NCI-H82 treated with DMSO at 0.1 percent for 48 hours (cell line): ENCODE data around the gene SLC4A5.
A peak's percentile ranks its signal among the peaks of the same experiment; 100 is the strongest.

Experiments
- DNase-seq: peaks from one replicate; lab custom pipeline; 2025; ENCODE audit not compliant: unreplicated experiment; lab: John Stamatoyannopoulos, UW

Gene SLC4A5, protein sequence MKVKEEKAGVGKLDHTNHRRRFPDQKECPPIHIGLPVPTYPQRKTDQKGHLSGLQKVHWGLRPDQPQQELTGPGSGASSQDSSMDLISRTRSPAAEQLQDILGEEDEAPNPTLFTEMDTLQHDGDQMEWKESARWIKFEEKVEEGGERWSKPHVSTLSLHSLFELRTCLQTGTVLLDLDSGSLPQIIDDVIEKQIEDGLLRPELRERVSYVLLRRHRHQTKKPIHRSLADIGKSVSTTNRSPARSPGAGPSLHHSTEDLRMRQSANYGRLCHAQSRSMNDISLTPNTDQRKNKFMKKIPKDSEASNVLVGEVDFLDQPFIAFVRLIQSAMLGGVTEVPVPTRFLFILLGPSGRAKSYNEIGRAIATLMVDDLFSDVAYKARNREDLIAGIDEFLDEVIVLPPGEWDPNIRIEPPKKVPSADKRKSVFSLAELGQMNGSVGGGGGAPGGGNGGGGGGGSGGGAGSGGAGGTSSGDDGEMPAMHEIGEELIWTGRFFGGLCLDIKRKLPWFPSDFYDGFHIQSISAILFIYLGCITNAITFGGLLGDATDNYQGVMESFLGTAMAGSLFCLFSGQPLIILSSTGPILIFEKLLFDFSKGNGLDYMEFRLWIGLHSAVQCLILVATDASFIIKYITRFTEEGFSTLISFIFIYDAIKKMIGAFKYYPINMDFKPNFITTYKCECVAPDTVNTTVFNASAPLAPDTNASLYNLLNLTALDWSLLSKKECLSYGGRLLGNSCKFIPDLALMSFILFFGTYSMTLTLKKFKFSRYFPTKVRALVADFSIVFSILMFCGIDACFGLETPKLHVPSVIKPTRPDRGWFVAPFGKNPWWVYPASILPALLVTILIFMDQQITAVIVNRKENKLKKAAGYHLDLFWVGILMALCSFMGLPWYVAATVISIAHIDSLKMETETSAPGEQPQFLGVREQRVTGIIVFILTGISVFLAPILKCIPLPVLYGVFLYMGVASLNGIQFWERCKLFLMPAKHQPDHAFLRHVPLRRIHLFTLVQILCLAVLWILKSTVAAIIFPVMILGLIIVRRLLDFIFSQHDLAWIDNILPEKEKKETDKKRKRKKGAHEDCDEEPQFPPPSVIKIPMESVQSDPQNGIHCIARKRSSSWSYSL

GRCh38 chr2:74343316-74343715 lies at the start of gene SLC4A5:
TSS of gene SLC4A5 (minus strand) at chr2:74343416. CDS start at chr2:74315023, 28,393 bp downstream.
- no peak for DNase-seq

- DNase-seq, result no peak
Observed at GRCh38 chr2:74392449-74392743, 49.2 kb upstream of the SLC4A5 start.

GRCh38 chr2:74391580-74392448 lies 48.6 kb upstream of the SLC4A5 start:
- peak; percentile 93 for DNase-seq

GRCh38 chr2:74391209-74391579 lies 48.0 kb upstream of the SLC4A5 start:
- no peak for DNase-seq

- DNase-seq, result no peak
Observed at GRCh38 chr2:74390606-74391005, 47.4 kb upstream of the SLC4A5 start.

- no peak for DNase-seq
Observed at GRCh38 chr2:74387346-74387745, 44.1 kb upstream of the SLC4A5 start.

GRCh38 chr2:74385396-74385795 lies 42.2 kb upstream of the SLC4A5 start:
- DNase-seq, result no peak

DNA sequence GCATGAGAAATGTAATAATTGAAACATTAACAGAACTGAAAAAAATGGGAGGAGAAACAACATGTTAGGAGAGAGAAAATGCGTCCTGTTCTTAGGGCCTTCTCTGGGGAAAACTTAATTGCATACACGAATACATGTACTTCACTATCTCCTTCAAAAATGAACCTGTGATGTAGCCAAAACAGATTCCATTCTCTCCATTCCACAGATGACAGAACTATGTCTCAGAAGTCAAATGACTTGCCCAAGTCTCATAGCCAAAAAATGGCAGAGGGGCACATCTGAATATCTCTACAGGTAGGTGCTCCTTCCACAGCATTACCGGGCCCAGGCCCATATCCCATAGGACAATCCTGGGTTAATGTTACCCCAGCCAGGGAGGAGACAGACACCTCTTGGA lies 40.8 kb upstream of the SLC4A5 start:
- no peak for DNase-seq

GRCh38 chr2:74383254-74383653 lies 40.0 kb upstream of the SLC4A5 start:
- no peak for DNase-seq

- no peak for DNase-seq
Observed at GRCh38 chr2:74381751-74382150, 38.5 kb upstream of the SLC4A5 start.

GRCh38 chr2:74379851-74380789 lies 36.9 kb upstream of the SLC4A5 start, which contains the start of gene DCTN1:
TSS of gene DCTN1 (minus strand) at chr2:74380311. CDS start at chr2:74380037, 274 bp downstream.
- no peak for DNase-seq

DNA sequence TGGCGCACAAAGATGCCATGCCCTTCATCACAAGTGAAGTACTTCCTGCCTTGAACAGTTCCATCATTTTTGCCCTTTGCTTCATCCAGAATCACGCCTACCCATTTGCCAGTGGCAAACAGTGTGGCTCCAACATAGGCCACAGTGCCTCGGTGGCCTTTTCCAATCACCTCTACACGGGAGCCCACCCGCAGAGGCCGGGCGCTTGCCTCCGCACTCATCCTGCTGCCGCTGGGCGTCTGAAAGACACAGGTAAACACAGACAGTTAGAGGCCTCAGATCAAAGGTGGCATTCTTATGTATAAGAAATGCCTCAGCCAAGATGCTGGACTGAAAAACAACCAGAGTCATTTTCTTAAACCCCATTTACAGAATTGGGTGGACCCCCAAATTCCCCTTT lies 34.8 kb upstream of the SLC4A5 start:
- no peak for DNase-seq

GRCh38 chr2:74375838-74376237 lies 32.6 kb upstream of the SLC4A5 start:
- no peak for DNase-seq

DNA sequence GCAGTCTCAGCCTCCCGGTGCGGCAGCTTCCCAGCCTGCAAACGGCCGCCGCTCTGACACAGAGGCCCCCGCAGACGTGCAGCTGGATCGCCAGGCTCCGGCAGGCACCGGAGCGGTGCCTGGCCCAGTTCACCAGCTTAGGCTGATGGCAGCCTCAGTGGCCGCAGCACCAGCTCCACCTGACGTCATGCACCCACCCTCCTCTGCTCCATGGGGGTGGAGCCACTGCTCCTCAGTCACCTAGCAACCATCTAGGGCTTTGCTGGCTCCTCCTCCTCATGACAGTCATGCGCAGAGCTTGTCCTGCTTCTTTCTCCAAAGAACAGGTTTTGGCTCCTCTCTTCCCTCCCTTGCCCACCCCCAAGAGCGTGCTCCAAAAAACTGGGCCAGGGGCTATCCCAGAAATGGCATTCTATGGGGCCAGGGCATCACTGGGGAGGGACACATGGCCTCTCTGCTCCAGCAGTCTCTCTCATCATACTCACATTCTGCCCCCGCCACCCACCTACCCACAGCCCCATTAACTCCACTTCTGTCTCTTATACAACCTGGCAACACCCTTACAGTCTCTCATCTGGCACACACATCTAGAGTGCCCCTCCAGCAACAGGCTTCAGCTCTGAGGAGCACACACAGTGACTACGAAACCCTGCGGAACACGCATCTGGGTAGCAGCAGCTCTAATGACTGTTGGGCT lies 31.4 kb upstream of the SLC4A5 start:
- DNase-seq, result peak; percentile 85

- no peak for DNase-seq
Observed at GRCh38 chr2:74373985-74374384, 30.8 kb upstream of the SLC4A5 start.

- peak; percentile 29 for DNase-seq
Observed at GRCh38 chr2:74373221-74373676, 30.0 kb upstream of the SLC4A5 start.

DNA sequence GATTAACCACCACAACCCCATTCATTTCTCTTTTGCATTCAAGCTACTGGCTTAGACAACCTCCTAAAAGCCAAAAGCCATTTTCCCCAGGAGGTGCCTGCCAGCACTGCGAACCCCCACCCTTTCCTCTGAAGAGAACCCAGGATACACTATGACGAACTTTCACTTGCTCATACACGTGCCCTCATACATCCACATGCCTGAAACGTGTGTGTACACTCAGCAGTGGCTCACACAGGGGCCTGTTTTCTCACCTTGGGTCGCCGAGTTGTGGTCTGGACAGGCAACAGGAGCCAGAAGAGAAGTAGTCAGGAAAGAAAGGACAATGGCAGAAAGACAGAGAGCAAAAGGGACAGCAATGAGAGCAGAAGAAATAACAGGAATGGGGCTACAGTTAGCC lies 29.5 kb upstream of the SLC4A5 start:
- no peak for DNase-seq

DNA sequence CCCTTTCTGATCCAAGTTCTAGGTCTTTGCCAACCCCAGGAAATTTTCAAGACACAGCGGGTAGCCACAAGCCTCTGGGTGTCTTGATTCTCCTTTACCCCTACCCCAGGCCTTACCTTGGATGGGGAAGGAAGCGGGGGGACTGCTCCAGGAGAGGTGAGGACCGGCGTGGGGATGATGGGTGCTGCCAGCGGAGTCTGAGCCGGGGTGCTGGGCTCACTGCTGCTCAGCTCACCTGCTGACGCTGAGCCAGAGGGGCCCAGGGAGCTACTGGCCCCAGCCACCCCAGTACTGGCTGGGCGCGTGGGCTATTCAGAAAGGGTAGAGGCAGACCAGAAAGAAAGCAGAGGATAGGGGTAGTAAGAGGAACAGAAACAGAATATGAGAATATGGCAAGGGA lies 28.2 kb upstream of the SLC4A5 start:
- DNase-seq, result no peak

DNA sequence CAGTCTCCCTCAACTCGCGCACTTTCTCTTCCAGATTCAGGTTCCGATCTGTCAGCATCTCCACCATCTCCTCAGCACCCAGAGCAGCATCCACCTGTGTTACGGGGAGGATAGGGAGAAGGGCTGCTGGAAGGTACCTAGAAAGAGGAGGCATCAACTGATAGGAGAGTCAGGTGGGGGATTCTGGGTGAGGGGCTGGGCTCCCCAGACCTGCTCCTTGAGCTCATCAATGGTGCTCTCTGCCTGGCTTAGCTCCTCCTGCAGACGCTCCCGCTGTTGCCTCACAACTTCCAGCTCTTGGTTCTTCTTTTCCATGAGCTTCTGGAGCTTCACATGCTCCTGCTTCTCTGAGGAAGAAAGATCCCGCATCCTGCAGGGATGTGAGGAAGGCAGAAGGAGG lies 26.8 kb upstream of the SLC4A5 start:
- DNase-seq, result no peak
